Neural cell (in vitro differentiated cells): ENCODE results near the gene HS3ST3B1. TPM values are rescaled to one million over a fixed set of nuclear protein-coding genes. Genes with fewer than 3 reads are reported as not detected.
A peak's percentile ranks its signal among the peaks of the same experiment; 100 is the strongest.

Source experiments
- H2AFZ ChIP-seq: fragments of 200-600, 300-800 bp; sonication (generic), shearing (Covaris generic); 2 replicates; pipeline ENCODE4 v1.6.0; 2014; ENCODE audit warnings: low read depth, mild to moderate bottlenecking, antibody characterized with exemption, low read length, moderate library complexity
- H3F3A ChIP-seq: fragments of 200-600 bp; shearing (Covaris generic); 2 replicates; pipeline ENCODE4 v1.6.1; 2016; ENCODE audit warnings: mild to moderate bottlenecking, moderate library complexity, mixed read lengths, antibody characterized with exemption, low read length; ENCODE audit not compliant: insufficient read depth, poor library complexity, severe bottlenecking
- H3K27ac ChIP-seq: fragments of 200-600, 300-800 bp; sonication (generic), shearing (Covaris generic); 2 replicates; pipeline ENCODE4 v1.5.1; 2014; ENCODE audit warnings: mild to moderate bottlenecking, low read length, moderate library complexity
- H3K27me3 ChIP-seq: fragments of 300-800, 200-600 bp; sonication (generic), shearing (Covaris generic); 2 replicates; pipeline ENCODE4 v1.6.0; 2014; ENCODE audit warnings: mild to moderate bottlenecking, low read depth, low read length, moderate library complexity; ENCODE audit not compliant: insufficient read depth
- H3K36me3 ChIP-seq: fragments of 300-800, 200-600 bp; sonication (generic), shearing (Covaris generic); 2 replicates; pipeline ENCODE4 v1.5.1; 2014; ENCODE audit warnings: mild to moderate bottlenecking, antibody characterized with exemption, low read length, moderate library complexity; ENCODE audit not compliant: insufficient read depth
- H3K4me2 ChIP-seq: fragments of 300-800, 200-600 bp; sonication (generic), shearing (Covaris generic); 2 replicates; pipeline ENCODE4 v1.6.0; 2014; ENCODE audit warnings: mild to moderate bottlenecking, low read length
- H3K4me3 ChIP-seq: fragments of 300-800, 200-600 bp; sonication (generic), shearing (Covaris generic); 2 replicates; pipeline ENCODE4 v1.5.1; 2014; ENCODE audit warnings: mild to moderate bottlenecking, low read length, moderate library complexity
- H3K79me2 ChIP-seq: fragments of 200-600 bp; shearing (Covaris generic); replicated peaks from 2 replicates; pipeline ENCODE4 v1.6.0; 2014; ENCODE audit warnings: mild to moderate bottlenecking, low read length, moderate library complexity; ENCODE audit not compliant: insufficient read depth
- H3K9ac ChIP-seq: fragments of 300-800, 200-600 bp; sonication (generic), shearing (Covaris generic); 2 replicates; pipeline ENCODE4 v1.6.1; 2016; ENCODE audit warnings: mild to moderate bottlenecking, low read length, mixed read lengths
- H3K9me2 ChIP-seq: fragments of 200-600 bp; shearing (Covaris generic); 2 replicates; pipeline ENCODE4 v1.6.1; 2016; ENCODE audit warnings: mild to moderate bottlenecking, low read length, mixed read lengths; ENCODE audit not compliant: insufficient read depth
- H3K9me3 ChIP-seq: fragments of 200-600, 300-800 bp; sonication (generic), shearing (Covaris generic); 2 replicates; pipeline ENCODE4 v1.6.1; 2016; ENCODE audit warnings: mild to moderate bottlenecking, mixed run types, low read length, moderate library complexity, mixed read lengths
- H4K20me1 ChIP-seq: fragments of 200-600 bp; shearing (Covaris generic); 2 replicates; pipeline ENCODE4 v1.6.1; 2016; ENCODE audit warnings: mild to moderate bottlenecking, mixed run types; ENCODE audit not compliant: insufficient read depth
- CTCF ChIP-seq: fragments of 450-650 bp; IDR thresholded peaks from 2 replicates; pipeline ENCODE4 v1.5.1; 2014; ENCODE audit warnings: antibody characterized with exemption, mild to moderate bottlenecking, moderate library complexity; ENCODE audit not compliant: poor library complexity, severe bottlenecking
- EP300 ChIP-seq: fragments of 450-650 bp; conservative IDR thresholded peaks from 2 replicates; pipeline ENCODE4 v1.6.1; 2014; ENCODE audit warnings: antibody characterized with exemption, mild to moderate bottlenecking, moderate library complexity; ENCODE audit not compliant: poor library complexity, severe bottlenecking
- EZH2 ChIP-seq: fragments of 200-600, 300-800 bp; shearing (Covaris generic), sonication (generic); IDR thresholded peaks from 2 replicates; pipeline ENCODE4 v1.6.1; 2014; ENCODE audit warnings: antibody characterized with exemption, low read length, borderline replicate concordance, mild to moderate bottlenecking; ENCODE audit not compliant: insufficient read depth, poor library complexity, severe bottlenecking
- MXI1 ChIP-seq: fragments of 450-650 bp; conservative IDR thresholded peaks from 2 replicates; pipeline ENCODE4 v1.6.1; 2014; ENCODE audit warnings: antibody characterized with exemption, mild to moderate bottlenecking; ENCODE audit not compliant: poor library complexity, severe bottlenecking
- POLR2AphosphoS5 ChIP-seq: IDR thresholded peaks from 2 replicates; pipeline ENCODE4 v1.6.1; 2012
- RAD21 ChIP-seq: fragments of 450-650 bp; conservative IDR thresholded peaks from 2 replicates; pipeline ENCODE4 v1.6.1; 2014; ENCODE audit warnings: antibody characterized with exemption, mild to moderate bottlenecking, moderate library complexity
- REST ChIP-seq: IDR thresholded peaks from 2 replicates; pipeline ENCODE4 v1.6.1; 2012; ENCODE audit warnings: borderline replicate concordance
- SMC3 ChIP-seq: fragments of 450-650 bp; conservative IDR thresholded peaks from 2 replicates; pipeline ENCODE4 v1.6.1; 2014; ENCODE audit warnings: antibody characterized with exemption, mild to moderate bottlenecking, moderate library complexity; ENCODE audit not compliant: poor library complexity
- TAF1 ChIP-seq: IDR thresholded peaks from 2 replicates; pipeline ENCODE4 v1.6.1; 2012; ENCODE audit warnings: low read depth
- polyA plus RNA-seq: library from polyadenylated mRNA; depleted of rRNA; stranded (reverse); fragments of >200 nt; gene quantifications from 2 replicates; pipeline ENCODE4 v1.2.3, GENCODE V29; 2014

Gene HS3ST3B1
- polyA plus RNA-seq, 1 donor from 2014 or later = 0.58 TPM

- TF ChIP-seq EZH2 (no peak), POLR2AphosphoS5 (peak; percentile 37), RAD21 (no peak), EP300 (peak; percentile 22), REST (peak; percentile 32), MXI1 (peak; percentile 73), SMC3 (peak; percentile 34), TAF1 (no peak), CTCF (no peak)
- H3K9me2 ChIP-seq = no peaks in the 10 kb centered on the region
- H3K4me3 ChIP-seq = peak overlapping the region; percentile 70
- H3K4me2 ChIP-seq = peak overlapping the region; percentile 49
- no peaks in the 10 kb centered on the region for H3K9me3 ChIP-seq
- no peaks in the 10 kb centered on the region for H3K79me2 ChIP-seq
- H3K27ac ChIP-seq = peak overlapping the region; percentile 34
- peaks cover 55% of the 10 kb centered on the region for H3K27me3 ChIP-seq
- H3K9ac ChIP-seq = peak overlapping the region; percentile 52
- no peaks in the 10 kb centered on the region for H3F3A ChIP-seq
- H2AFZ ChIP-seq = peak overlapping the region; percentile 35
- no peaks in the 10 kb centered on the region for H4K20me1 ChIP-seq
- H3K36me3 ChIP-seq = no peaks in the 10 kb centered on the region
Measured at GRCh38 chr17:14308965-14309879, 8.3 kb downstream of the HS3ST3B1 start.

GRCh38 chr17:14310101-14310500 is 9.2 kb downstream of the HS3ST3B1 start:
- H3K9ac ChIP-seq = no peak overlapping the region

More at GRCh38 chr17:14310101-14310500, 9.2 kb downstream of the HS3ST3B1 start:
- Histone ChIP-seq H3K27ac (no peak overlapping the region), H3K4me3 (peak overlapping the region; percentile 70), H3K27me3 (peaks cover 46% of the 10 kb centered on the region), H3K4me2 (no peak overlapping the region), H3K9me2 (no peaks in the 10 kb centered on the region), H3F3A (no peaks in the 10 kb centered on the region), H3K9me3 (no peaks in the 10 kb centered on the region), H3K36me3 (no peaks in the 10 kb centered on the region), H2AFZ (peak overlapping the region; percentile 35), H4K20me1 (no peaks in the 10 kb centered on the region), H3K79me2 (no peaks in the 10 kb centered on the region)
- TF ChIP-seq REST = no peak
- no peak for TF ChIP-seq TAF1
- TF ChIP-seq POLR2AphosphoS5 = no peak
- no peak for TF ChIP-seq SMC3
- TF ChIP-seq EP300 = no peak
- TF ChIP-seq CTCF = no peak
- no peak for TF ChIP-seq RAD21
- TF ChIP-seq EZH2 = no peak
- TF ChIP-seq MXI1 = no peak
